ENCODE measurements around the gene SPOCK2.

- TF ChIP-seq EP300 (conservative IDR thresholded peaks at IDR 0.05; ENCODE audit: poor library complexity, severe bottlenecking) (no peak), CTCF (IDR thresholded peaks at IDR 0.05; ENCODE audit: poor library complexity, severe bottlenecking) (no peak), RAD21 (conservative IDR thresholded peaks at IDR 0.05) (no peak), EZH2 (IDR thresholded peaks at IDR 0.05; ENCODE audit: borderline replicate concordance, insufficient read depth, low read length, poor library complexity, severe bottlenecking) (no peak), SMC3 (conservative IDR thresholded peaks at IDR 0.05; ENCODE audit: poor library complexity) (no peak), REST (IDR thresholded peaks at IDR 0.05; ENCODE audit: borderline replicate concordance) (no peak), POLR2AphosphoS5 (IDR thresholded peaks at IDR 0.05) (no peak)
Observed at GRCh38 chr10:72132854-72133253, 44.5 kb upstream of the SPOCK2 start.
